ENCODE data around the gene RRP8. TPM values are rescaled to one million over a fixed set of nuclear protein-coding genes. Genes with fewer than 3 reads are reported as not detected.

RRP8 gene
- total and polyA plus RNA-seq, 2 donors (not counting 1 experiment from before 2014, with no cell fraction given) = 12.1 to 13.2 TPM

GRCh38 chr11:6631361-6631890 lies 28.0 kb upstream of the RRP8 start:
- no peak for DNase-seq (ENCODE audit: low read depth in 2 of 2)
- H3K27ac ChIP-seq (ENCODE audit: insufficient read depth, low read length) = no peak overlapping the region

GRCh38 chr11:6630632-6631291 lies 27.3 kb upstream of the RRP8 start:
- H3K27me3 ChIP-seq (ENCODE audit: control insufficient read depth, insufficient read depth, low read length) = no peaks in the 10 kb centered on the region
- H3K9ac ChIP-seq (ENCODE audit: insufficient read depth, low read length) = no peak overlapping the region
- no peak for DNase-seq (ENCODE audit: low read depth in 2 of 2)
- H3K4me3 ChIP-seq (replicated peaks in 1 of 4; ENCODE audit: control extremely low read depth in 1 of 4, insufficient read depth in 1 of 4, low read depth in 3 of 4, low read length in 4 of 4) = no peak overlapping the region
- H2AFZ ChIP-seq (ENCODE audit: low read length) = no peak overlapping the region
- peaks cover 4% of the 10 kb centered on the region for H3K4me1 ChIP-seq (ENCODE audit: control insufficient read depth, extremely low read depth, insufficient read depth, low read length)
- H3K27ac ChIP-seq (ENCODE audit: insufficient read depth, low read length) = no peak overlapping the region
- H4K20me1 ChIP-seq (ENCODE audit: control insufficient read depth, extremely low read depth, insufficient read depth, low read length) = no peaks in the 10 kb centered on the region
- no peaks in the 10 kb centered on the region for H3K36me3 ChIP-seq (ENCODE audit: control insufficient read depth, insufficient read depth, low read length)
- no peaks in the 10 kb centered on the region for H3K9me3 ChIP-seq (ENCODE audit: control insufficient read depth, insufficient read depth, low read depth, low read length)
- no peaks in the 10 kb centered on the region for H3K79me2 ChIP-seq (ENCODE audit: control insufficient read depth, insufficient read depth, low read length)
- H3K4me2 ChIP-seq (ENCODE audit: extremely low read depth, insufficient read depth, low read length) = no peak overlapping the region
- TF ChIP-seq CTCF (conservative IDR thresholded peaks at IDR 0.05 in 1 of 2, IDR thresholded peaks at IDR 0.05 in 1 of 2; ENCODE audit: low read depth in 1 of 2, low read length in 2 of 2) (no peak), EZH2 (IDR thresholded peaks at IDR 0.05; ENCODE audit: low read length, missing control alignments) (no peak)

More at GRCh38 chr11:6631361-6631890, 28.0 kb upstream of the RRP8 start:
- H3K4me2 ChIP-seq (ENCODE audit: extremely low read depth, insufficient read depth, low read length) = no peak overlapping the region
- no peak overlapping the region for H2AFZ ChIP-seq (ENCODE audit: low read length)
- H3K4me1 ChIP-seq (ENCODE audit: control insufficient read depth, extremely low read depth, insufficient read depth, low read length) = peaks cover 7% of the 10 kb centered on the region
- H3K79me2 ChIP-seq (ENCODE audit: control insufficient read depth, insufficient read depth, low read length) = no peaks in the 10 kb centered on the region
- H3K36me3 ChIP-seq (ENCODE audit: control insufficient read depth, insufficient read depth, low read length) = no peaks in the 10 kb centered on the region
- no peaks in the 10 kb centered on the region for H4K20me1 ChIP-seq (ENCODE audit: control insufficient read depth, extremely low read depth, insufficient read depth, low read length)
- H3K27me3 ChIP-seq (ENCODE audit: control insufficient read depth, insufficient read depth, low read length) = no peaks in the 10 kb centered on the region
- H3K4me3 ChIP-seq (replicated peaks in 1 of 4; ENCODE audit: control extremely low read depth in 1 of 4, insufficient read depth in 1 of 4, low read depth in 3 of 4, low read length in 4 of 4) = no peak overlapping the region
- H3K9me3 ChIP-seq (ENCODE audit: control insufficient read depth, insufficient read depth, low read depth, low read length) = no peaks in the 10 kb centered on the region
- H3K9ac ChIP-seq (ENCODE audit: insufficient read depth, low read length) = no peak overlapping the region
- TF ChIP-seq CTCF (conservative IDR thresholded peaks at IDR 0.05 in 1 of 2, IDR thresholded peaks at IDR 0.05 in 1 of 2; ENCODE audit: low read depth in 1 of 2, low read length in 2 of 2) (no peak), EZH2 (IDR thresholded peaks at IDR 0.05; ENCODE audit: low read length, missing control alignments) (no peak)

GRCh38 chr11:6629892-6630631 lies 26.6 kb upstream of the RRP8 start:
- no peaks in the 10 kb centered on the region for H3K36me3 ChIP-seq (ENCODE audit: control insufficient read depth, insufficient read depth, low read length)
- no peaks in the 10 kb centered on the region for H3K4me1 ChIP-seq (ENCODE audit: control insufficient read depth, extremely low read depth, insufficient read depth, low read length)
- H3K79me2 ChIP-seq (ENCODE audit: control insufficient read depth, insufficient read depth, low read length) = no peaks in the 10 kb centered on the region
- H2AFZ ChIP-seq (ENCODE audit: low read length) = no peak overlapping the region
- H3K9me3 ChIP-seq (ENCODE audit: control insufficient read depth, insufficient read depth, low read depth, low read length) = no peaks in the 10 kb centered on the region
- no peak for DNase-seq (ENCODE audit: low read depth in 2 of 2)
- no peak overlapping the region for H3K9ac ChIP-seq (ENCODE audit: insufficient read depth, low read length)
- no peak overlapping the region for H3K4me3 ChIP-seq (replicated peaks in 1 of 4; ENCODE audit: control extremely low read depth in 1 of 4, insufficient read depth in 1 of 4, low read depth in 3 of 4, low read length in 4 of 4)
- no peak overlapping the region for H3K27ac ChIP-seq (ENCODE audit: insufficient read depth, low read length)
- H3K4me2 ChIP-seq (ENCODE audit: extremely low read depth, insufficient read depth, low read length) = no peak overlapping the region
- no peaks in the 10 kb centered on the region for H4K20me1 ChIP-seq (ENCODE audit: control insufficient read depth, extremely low read depth, insufficient read depth, low read length)
- TF ChIP-seq CTCF (conservative IDR thresholded peaks at IDR 0.05 in 1 of 2, IDR thresholded peaks at IDR 0.05 in 1 of 2; ENCODE audit: low read depth in 1 of 2, low read length in 2 of 2) (no peak), EZH2 (IDR thresholded peaks at IDR 0.05; ENCODE audit: low read length, missing control alignments) (no peak)
- H3K27me3 ChIP-seq (ENCODE audit: control insufficient read depth, insufficient read depth, low read length) = no peaks in the 10 kb centered on the region
